IMR-90 (cell line): ENCODE results near the gene PTPRN2. TPM values are rescaled to one million over a fixed set of nuclear protein-coding genes. Genes with fewer than 3 reads are reported as not detected.

Experiments
- ATAC-seq: fragments of 200-7000 bp; cut with Tn5 transposase; 2 replicates; pipeline ENCODE4 v1.9.1; 2020; ENCODE audit warnings: low read depth, mild to moderate bottlenecking, moderate library complexity
- BruUV-seq: library from RNA; stranded (reverse); fragments of 400-500 nt; replicated peaks from 2 replicates; lab custom pipeline; 2021; lab: Mats Ljungman, UMichigan
- CTCF ChIA-PET: fragments of 300-600 bp; formaldehyde crosslinking; extraction: SDS; loops from one replicate; lab custom pipeline; 2021; ENCODE audit warnings: antibody characterized with exemption; lab: Yijun Ruan, JAX
- POLR2A ChIA-PET: fragments of 300-600 bp; sonication (Branson Sonifier 250); formaldehyde crosslinking; loops from one replicate; lab custom pipeline; 2022; ENCODE audit warnings: antibody characterized with exemption; ENCODE audit not compliant: unreplicated experiment; lab: Charles Lee
- DNase-seq: peaks from one replicate; pipeline ENCODE4 v3.0.0; 2013
- H2AFZ ChIP-seq: replicated peaks from 2 replicates; pipeline ENCODE3; 2013; ENCODE audit warnings: low read length, mild to moderate bottlenecking; ENCODE audit not compliant: poor library complexity
- H2AK5ac ChIP-seq: 2 replicates; pipeline ENCODE4 v1.6.1; 2013; ENCODE audit warnings: low read depth, low read length, inconsistent platforms
- H2AK9ac ChIP-seq: replicated peaks from 2 replicates; pipeline ENCODE3; 2013; ENCODE audit warnings: mild to moderate bottlenecking, low read depth, low read length, moderate library complexity; ENCODE audit not compliant: poor library complexity
- H2BK120ac ChIP-seq: 2 replicates; pipeline ENCODE4 v1.6.1; 2013; ENCODE audit warnings: low read depth, low read length, inconsistent platforms
- H2BK15ac ChIP-seq: 3 replicates; pipeline ENCODE4 v1.6.1; 2013; ENCODE audit warnings: low read depth, low read length, inconsistent platforms
- H2BK20ac ChIP-seq: 2 replicates; pipeline ENCODE4 v1.6.1; 2013; ENCODE audit warnings: low read depth, mild to moderate bottlenecking, inconsistent platforms, low read length, moderate library complexity
- H2BK5ac ChIP-seq: 2 replicates; pipeline ENCODE4 v1.6.1; 2013; ENCODE audit warnings: mild to moderate bottlenecking, low read depth, low read length, inconsistent platforms; ENCODE audit not compliant: poor library complexity, severe bottlenecking
- H3K14ac ChIP-seq: replicated peaks from 2 replicates; pipeline ENCODE4 v1.6.1; 2013; ENCODE audit warnings: low read depth, low read length, inconsistent platforms
- H3K18ac ChIP-seq: 2 replicates; pipeline ENCODE4 v1.6.1; 2013; ENCODE audit warnings: low read depth, low read length, control low read depth
- H3K23ac ChIP-seq: 2 replicates; pipeline ENCODE4 v1.6.1; 2013; ENCODE audit warnings: low read depth, low read length, inconsistent platforms
- H3K27ac ChIP-seq: 2 replicates; pipeline ENCODE4 v1.5.1; 2013; ENCODE audit warnings: mild to moderate bottlenecking, control low read depth, low read length; ENCODE audit not compliant: insufficient read depth
- H3K27me3 ChIP-seq: 2 replicates; pipeline ENCODE4 v1.6.1; 2013; ENCODE audit warnings: low read length; ENCODE audit not compliant: control insufficient read depth, insufficient read depth
- H3K36me3 ChIP-seq: 2 replicates; pipeline ENCODE4 v1.6.1; 2013; ENCODE audit warnings: low read length, mixed read lengths; ENCODE audit not compliant: control insufficient read depth, insufficient read depth
- H3K4ac ChIP-seq: 2 replicates; pipeline ENCODE4 v1.6.1; 2013; ENCODE audit warnings: low read depth, low read length, inconsistent platforms
- H3K4me1 ChIP-seq: 2 replicates; pipeline ENCODE4 v1.6.1; 2013; ENCODE audit warnings: low read length, mixed read lengths; ENCODE audit not compliant: control insufficient read depth, insufficient read depth
- H3K4me2 ChIP-seq: 2 replicates; pipeline ENCODE4 v1.6.1; 2013; ENCODE audit warnings: low read depth, mild to moderate bottlenecking, control low read depth, low read length, moderate library complexity
- H3K4me3 ChIP-seq: 2 replicates; pipeline ENCODE4 v1.5.1; 2013; ENCODE audit warnings: low read depth, mild to moderate bottlenecking, control low read depth, low read length, moderate library complexity; ENCODE audit not compliant: insufficient read depth
- H3K56ac ChIP-seq: 2 replicates; pipeline ENCODE4 v1.6.1; 2013; ENCODE audit warnings: low read length, inconsistent platforms; ENCODE audit not compliant: insufficient read depth; ENCODE audit errors: extremely low read depth
- H3K79me1 ChIP-seq, 2 experiments: 2 replicates each; pipeline ENCODE4 v1.6.1; 2013; ENCODE audit warnings: low read length in 2 of 2, inconsistent platforms in 1 of 2, low read depth in 1 of 2
- H3K9ac ChIP-seq: 2 replicates; pipeline ENCODE4 v1.6.1; 2013; ENCODE audit warnings: low read depth, low read length, control low read depth
- H3K9me1 ChIP-seq: 2 replicates; pipeline ENCODE4 v1.6.1; 2013; ENCODE audit warnings: low read length, inconsistent platforms; ENCODE audit not compliant: insufficient read depth
- H3K9me3 ChIP-seq: 2 replicates; pipeline ENCODE4 v1.6.1; 2013; ENCODE audit warnings: low read length; ENCODE audit not compliant: control insufficient read depth, insufficient read depth
- H4K20me1 ChIP-seq: 2 replicates; pipeline ENCODE4 v1.6.1; 2013; ENCODE audit warnings: low read length, inconsistent platforms; ENCODE audit not compliant: insufficient read depth
- H4K5ac ChIP-seq: 2 replicates; pipeline ENCODE4 v1.6.1; 2013; ENCODE audit warnings: mild to moderate bottlenecking, low read depth, low read length, control low read depth
- H4K8ac ChIP-seq, 2 experiments: 2 replicates each; pipeline ENCODE4 v1.6.1; 2013; ENCODE audit warnings: low read depth in 2 of 2, low read length in 2 of 2, control low read depth in 1 of 2, inconsistent platforms in 1 of 2
- H4K91ac ChIP-seq: 2 replicates; pipeline ENCODE4 v1.6.1; 2013; ENCODE audit warnings: low read depth, low read length, inconsistent platforms; ENCODE audit not compliant: insufficient read depth
- BHLHE40 ChIP-seq: fragments of 150-350 bp; IDR thresholded peaks from 2 replicates; pipeline ENCODE4 v1.6.1; 2016; ENCODE audit warnings: mild to moderate bottlenecking, low read depth, low read length
- WGBS, 2 experiments: methylation state at CpG; one replicate each; pipeline versions ENCODE4 v1.1.5 to v1.1.7; 2013; ENCODE audit warnings: missing lambda C conversion rate in 2 of 2; ENCODE audit not compliant: insufficient read length in 1 of 2; ENCODE audit errors: extremely low coverage in 2 of 2; 5-methylcytosine and 5-hydroxymethylcytosine counted together
- dilution Hi-C: fragments of 300-500 bp; cut with HindIII; formaldehyde crosslinking; loops from one replicate; pipeline ENCODE4 v1.14.3; 2018; ENCODE audit warnings: low sequenced_read_pairs; ENCODE audit not compliant: unreplicated experiment
- in situ Hi-C: fragments of 300-500 bp; cut with MboI; formaldehyde crosslinking; loops from 3 replicates; pipeline ENCODE4 v1.14.3; 2019; ENCODE audit warnings: low sequenced_read_pairs, inconsistent platforms, mixed read lengths
- intact Hi-C: fragments of 100-400 bp; cut with micrococcal nuclease; formaldehyde crosslinking; loops from 2 replicates; pipeline ENCODE4 v1.10.0; 2022
- polyA plus RNA-seq, 3 experiments: library from polyadenylated mRNA; depleted of rRNA; stranded (reverse); fragments of >200 nt; gene quantifications; 2 replicates each; pipeline ENCODE4 v1.2.3, GENCODE V29; 2012; ENCODE audit warnings: low replicate concordance in 1 of 3
- total RNA-seq: library from RNA; depleted of rRNA; stranded (reverse); fragments of >200 nt; gene quantifications from 2 replicates; pipeline ENCODE4 v1.2.3, GENCODE V29; 2012

The PTPRN2 gene
- total and polyA plus RNA-seq, 2 of the 4 experiments (the other 2 are of a cell fraction) = 0.03 TPM; not detected in 1

GRCh38 chr7:157985636-157986035 is 602.0 kb downstream of the PTPRN2 start:
- Histone ChIP-seq H4K5ac (no peak overlapping the region), H3K9me3 (peaks cover 40% of the 10 kb centered on the region), H2AK5ac (no peak overlapping the region), H2AK9ac (no peak overlapping the region), H3K4me3 (no peak overlapping the region), H4K8ac (no peak overlapping the region), H3K9me1 (no peaks in the 10 kb centered on the region), H3K4me2 (no peak overlapping the region), H4K91ac (no peak overlapping the region), H2AFZ (no peak overlapping the region), H3K36me3 (no peaks in the 10 kb centered on the region), H3K27me3 (no peaks in the 10 kb centered on the region), H2BK20ac (no peak overlapping the region), H3K56ac (no peak overlapping the region), H3K79me1 (no peaks in the 10 kb centered on the region), H3K4me1 (no peaks in the 10 kb centered on the region), H2BK15ac (no peak overlapping the region), H3K14ac (no peak overlapping the region), H2BK120ac (no peak overlapping the region), H2BK5ac (no peak overlapping the region), H4K20me1 (no peaks in the 10 kb centered on the region), H3K18ac (no peak overlapping the region), H3K9ac (no peak overlapping the region), H3K27ac (no peak overlapping the region), H3K23ac (no peak overlapping the region), H3K4ac (no peak overlapping the region)
- dilution Hi-C loops (no loop called here), in situ Hi-C loops (no loop called here), intact Hi-C loops (no loop called here)
- ChIA-PET POLR2A (no interaction called here), CTCF (no interaction called here)
- no TSS peak for BruUV-seq
- DNase-seq (no peak), ATAC-seq (no peak)
- 70% methylated on average over 2 of the region's 15 CpGs; no CpG with 5 or more reads in 1 of the 2 experiments for WGBS, 2 experiments
- TF ChIP-seq BHLHE40 = no peak
